ENCODE results near the gene BCKDHA.
A peak's percentile ranks its signal among the peaks of the same experiment; 100 is the strongest.

BCKDHA gene

DNA sequence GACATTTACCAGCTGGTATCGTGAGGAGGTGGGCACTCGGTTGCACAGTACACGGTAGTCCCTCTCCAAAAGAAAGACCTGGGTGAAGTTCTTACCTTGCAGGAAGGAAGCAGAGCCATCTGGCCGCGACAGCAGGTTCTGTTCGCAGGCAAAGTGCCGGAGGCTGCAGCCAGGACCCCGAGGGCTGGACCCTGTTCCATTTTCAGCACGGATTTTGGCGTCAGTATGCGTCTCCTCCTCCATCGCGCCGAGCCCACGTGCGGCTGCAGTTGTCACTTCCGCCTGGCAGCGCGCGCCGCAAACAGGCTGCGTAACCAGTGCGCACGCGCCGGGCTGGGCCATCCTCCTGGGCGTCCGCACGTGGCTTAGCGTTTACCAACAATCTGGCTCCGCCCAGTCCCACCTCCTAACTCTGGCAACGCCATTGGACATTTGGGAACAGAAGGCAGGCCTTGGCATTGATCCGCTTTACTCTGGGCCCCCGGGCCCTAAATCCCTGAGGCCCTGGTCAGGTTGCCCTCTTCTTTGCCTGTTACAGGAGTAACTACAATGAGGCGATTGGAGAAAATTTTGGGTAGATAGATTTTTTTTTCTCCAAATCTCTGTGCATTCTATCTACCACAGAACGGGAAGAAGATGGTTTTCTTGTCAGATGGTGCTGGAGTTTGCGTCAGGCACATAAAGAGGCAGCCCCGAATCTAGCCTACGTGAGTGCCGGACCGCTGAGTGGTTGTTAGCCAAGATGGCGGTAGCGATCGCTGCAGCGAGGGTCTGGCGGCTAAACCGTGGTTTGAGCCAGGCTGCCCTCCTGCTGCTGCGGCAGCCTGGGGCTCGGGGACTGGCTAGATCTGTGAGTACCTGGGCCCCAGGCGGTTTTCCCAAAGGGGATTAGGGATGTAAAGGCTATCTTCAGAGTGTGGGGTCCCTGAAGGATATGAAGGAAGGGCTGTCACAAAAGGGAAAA, at the start of gene BCKDHA, which contains the start of gene EXOSC5:
Gene BCKDHA, plus strand, starts transcription at position 733 of the 964 bp plus-strand sequence. Its CDS starts 10 bp downstream, at position 743.
Gene EXOSC5, minus strand, starts transcription at position 274 of the 964 bp plus-strand sequence. Its CDS starts 31 bp downstream, at position 243.
- DNase-seq = peak; percentile 99

DNA sequence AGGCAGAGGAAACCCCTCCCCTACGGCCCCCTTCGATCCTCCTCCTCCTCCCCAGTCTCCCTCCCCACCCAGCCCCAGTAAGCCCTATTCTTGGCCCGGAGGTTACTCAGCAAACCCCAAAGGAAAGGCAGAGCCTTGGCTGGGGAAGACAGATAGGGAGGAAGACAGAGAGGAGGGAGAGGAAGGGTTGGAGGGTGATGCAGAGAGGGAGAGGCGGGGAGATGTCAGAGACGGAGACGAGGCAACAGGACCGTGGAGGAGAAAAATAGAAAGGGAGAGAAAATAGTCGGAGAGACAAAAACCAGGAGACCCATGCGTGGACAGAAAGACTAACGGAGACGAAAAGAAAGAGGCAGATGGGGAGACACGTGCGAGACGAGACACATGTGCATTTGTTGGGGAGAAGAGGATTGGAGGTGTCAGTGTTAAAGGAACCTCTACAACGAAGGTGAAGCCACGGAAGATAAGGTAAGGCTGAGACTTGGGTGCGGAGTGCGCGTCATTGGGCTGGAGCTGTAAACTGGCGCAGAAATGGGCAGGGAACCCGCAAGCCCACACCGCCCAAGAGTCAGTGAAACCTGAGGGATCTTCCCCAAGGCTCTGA, 46.8 kb upstream of the BCKDHA start:
- DNase-seq = no peak

DNA sequence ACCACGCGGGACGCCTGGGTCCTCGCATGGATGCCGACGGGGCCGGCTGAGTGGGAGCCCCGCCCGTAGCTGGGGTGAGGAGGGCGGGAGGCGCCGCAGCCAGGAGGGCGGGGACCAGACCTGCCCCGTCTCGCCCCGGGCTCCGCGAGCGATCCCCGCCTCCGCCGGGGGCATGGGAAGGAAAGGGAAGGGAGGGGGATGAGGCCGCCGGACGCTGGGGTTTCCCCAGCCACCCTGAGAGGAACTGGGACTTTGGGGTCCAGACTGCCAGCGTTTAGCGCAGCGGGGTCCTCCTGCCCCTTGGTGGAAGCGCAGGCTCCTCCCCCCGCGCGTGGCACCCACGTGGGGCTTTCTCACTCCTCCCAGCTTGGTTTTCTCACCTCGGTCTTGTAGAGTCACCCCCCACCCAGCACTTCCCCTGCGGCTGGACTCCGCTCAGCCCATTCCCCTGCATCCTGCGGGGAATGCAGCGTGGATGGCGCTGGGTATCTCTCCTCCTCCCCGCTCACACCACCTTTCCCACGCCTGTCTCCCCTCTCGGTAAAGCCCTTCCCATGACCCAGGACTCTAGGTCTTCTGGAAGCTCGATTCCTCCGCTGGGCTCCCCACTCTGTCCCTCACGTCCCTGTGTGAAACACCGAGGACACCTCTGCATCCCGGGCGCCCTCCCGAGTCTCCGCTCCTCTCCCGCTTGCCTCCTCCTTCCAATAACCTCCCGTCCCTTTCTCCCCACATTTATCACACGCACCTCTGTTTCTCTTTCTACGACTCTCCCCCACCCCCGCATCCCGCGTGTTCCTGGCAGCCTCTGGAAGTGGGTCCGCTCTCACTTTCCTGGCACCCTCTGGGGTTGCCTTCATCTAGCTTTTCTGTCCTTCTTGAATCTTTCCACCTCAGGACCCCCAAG, 46.0 kb upstream of the BCKDHA start:
- no peak for DNase-seq

DNA sequence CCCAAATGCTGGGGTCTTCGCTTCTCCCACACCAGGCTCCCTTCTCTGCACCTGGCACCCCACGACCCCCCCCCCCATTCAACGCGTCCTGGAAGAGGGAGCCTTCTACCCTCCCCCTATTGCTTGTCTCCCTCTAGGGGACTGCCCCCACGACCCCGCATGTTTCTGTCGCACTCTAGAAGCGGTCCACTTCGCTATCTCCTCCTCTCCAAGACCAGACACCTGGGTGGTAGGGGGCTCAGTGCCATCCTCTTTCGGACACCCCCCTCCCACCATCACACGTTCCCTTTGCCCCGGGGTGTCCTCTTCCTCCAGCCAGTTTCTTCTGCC, 45.4 kb upstream of the BCKDHA start:
- no peak for DNase-seq

DNA sequence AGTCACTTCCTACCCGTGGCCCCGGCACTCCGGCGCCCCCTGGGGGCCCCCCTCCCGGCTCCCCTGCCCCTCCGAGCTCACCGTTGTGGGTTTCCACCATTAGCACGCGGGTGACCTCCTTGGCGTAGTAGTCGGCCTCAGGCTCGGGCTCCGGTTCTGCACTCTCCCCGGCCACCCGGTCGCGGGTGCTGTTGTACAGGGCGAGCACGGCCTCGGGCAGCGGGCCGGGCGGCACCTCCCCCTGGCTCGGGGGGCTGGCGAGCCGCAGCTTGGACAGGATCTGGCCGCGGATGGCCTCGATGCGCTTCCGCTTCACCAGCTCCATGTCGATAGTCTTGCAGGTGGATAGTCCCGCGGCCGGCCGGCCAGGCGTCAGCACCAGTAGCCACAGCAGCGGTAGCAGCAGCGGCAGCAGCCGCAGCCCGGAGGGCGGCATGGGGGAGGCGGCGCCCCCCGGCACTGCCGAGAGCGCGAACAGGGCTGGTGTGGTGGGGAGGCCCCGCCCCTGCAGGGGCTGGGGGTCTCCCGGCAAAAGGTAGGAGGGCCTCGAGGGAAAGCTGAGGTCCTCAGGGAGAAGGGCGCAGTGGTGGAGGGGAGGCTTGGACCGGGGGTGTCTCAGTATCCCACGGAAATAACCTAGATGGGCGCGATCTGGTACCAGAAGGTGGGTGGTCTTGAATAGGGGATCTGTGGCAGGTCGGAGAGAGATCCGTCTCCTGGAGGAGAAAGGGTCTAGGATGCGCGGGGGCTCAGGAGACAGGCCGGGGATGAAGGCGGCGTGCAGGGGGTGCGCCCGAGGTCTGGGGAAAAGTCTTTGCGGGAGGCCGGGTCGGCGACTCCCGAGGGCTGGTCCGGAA, 44.8 kb upstream of the BCKDHA start:
- peak; percentile 22 for DNase-seq

DNA sequence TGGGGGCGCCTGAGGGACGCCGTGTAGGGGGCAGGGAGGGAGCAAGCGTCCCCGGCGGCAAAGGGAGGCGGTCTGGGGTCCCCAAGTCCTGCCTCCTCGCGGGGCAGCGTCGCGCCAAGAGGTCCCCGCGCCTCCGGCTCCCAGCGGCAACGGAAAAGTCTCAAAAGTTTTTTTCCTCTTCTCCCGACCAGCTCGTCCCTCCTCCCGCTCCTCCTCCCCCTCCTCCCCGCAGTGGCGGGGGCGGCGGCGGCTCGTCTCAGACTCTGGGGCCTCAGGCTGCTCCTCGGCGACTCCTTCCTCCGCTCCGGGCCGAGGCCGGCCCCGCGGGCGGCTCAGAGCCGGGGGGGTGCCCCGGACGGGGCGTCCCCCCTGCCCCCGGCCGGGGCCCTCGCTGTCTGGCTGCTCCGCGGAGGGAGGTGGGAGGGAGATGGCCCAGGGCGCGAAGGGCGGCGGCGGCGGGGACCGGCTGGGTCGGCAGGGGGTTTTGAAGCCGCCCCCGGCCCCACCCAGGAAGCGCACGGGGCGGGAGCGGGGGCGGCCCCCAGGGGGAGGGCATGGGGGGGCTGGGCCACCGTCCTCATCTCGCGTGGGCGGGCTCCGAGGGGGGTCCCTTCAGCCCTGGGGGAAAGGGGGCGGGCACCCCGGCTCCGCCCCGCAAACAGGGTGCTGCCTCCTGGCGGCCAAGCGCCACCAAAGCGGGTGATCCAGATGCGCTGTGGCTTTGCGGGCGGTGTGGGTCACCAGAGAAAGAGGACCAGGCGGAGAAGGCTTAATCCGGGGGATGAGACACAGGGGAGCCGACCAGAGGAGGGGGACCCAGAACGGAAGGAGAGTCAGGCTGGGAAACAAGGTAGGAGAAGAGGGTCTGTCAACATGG, 43.9 kb upstream of the BCKDHA start, which contains the start of gene TGFB1:
Gene TGFB1, minus strand, starts transcription at position 457 of the 877 bp plus-strand sequence. CDS start 878 bp downstream, outside the sequence.
- DNase-seq = no peak

DNA sequence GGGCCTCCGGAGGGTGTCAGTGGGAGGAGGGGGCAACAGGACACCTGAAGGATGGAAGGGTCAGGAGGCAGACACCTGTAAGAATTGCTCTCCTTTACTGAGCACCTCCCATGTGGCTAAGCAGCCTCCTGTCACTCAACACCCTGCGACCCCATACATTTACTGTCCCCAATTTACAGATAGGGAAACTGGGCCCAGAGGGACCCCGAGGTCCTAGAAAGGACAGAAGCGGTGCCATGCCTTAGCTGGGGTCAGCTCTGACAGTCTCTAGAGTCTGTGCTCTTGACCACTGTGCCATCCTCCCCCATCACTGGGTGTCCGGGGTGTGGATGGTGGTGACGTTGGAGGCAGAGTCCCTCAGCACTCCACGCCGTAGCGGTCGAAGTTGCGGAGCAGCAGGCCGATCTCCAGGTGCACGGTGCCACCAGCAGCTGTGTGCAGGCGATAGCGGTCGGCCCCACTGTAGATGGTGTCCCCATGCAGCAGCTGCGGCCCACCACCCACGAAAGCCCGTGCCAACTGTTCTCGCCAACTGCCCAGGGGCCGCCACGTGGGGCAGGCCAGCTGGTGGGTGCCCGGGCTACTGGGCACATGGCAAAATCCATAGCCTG, 43.2 kb upstream of the BCKDHA start:
- DNase-seq = no peak

DNA sequence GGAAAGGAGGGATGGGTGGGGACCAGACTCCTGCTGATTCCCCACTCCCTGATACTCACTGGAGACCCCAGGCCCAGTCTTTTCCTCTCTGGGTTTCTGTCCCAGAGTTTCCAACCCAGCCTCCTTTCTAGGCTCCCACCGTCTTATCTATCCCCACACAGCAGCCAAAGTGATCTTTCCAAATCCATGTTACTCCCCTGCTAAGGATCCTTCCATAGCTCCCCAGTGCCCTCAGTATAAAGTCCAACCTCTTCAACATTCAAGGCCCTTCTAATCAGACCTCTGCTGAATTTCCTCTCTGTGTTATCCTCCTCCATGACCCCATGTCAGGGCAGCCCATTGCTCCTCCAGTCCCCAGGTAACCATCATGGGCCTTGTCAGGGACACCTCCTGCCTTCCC, 42.6 kb upstream of the BCKDHA start:
- no peak for DNase-seq

DNA sequence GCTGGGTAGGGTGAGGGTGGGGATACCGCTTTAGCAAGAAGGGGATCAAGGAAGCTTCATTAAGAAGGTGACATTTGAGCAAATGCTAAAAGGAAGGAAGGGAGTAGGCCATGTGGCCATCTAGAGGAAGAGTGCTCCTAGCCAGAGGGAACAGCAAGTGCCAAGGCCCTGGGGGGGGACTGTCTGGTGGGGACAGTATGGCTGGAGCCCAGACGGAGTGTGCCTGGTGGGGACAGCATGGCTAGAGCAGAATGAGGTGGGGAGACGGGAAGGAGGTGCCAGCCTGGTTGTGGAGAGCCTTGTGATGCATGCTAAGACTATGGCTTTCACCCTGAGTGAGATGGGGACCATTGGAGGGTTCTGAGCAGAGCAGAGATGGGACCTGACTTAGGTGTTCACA, 41.8 kb upstream of the BCKDHA start:
- DNase-seq = no peak

DNA sequence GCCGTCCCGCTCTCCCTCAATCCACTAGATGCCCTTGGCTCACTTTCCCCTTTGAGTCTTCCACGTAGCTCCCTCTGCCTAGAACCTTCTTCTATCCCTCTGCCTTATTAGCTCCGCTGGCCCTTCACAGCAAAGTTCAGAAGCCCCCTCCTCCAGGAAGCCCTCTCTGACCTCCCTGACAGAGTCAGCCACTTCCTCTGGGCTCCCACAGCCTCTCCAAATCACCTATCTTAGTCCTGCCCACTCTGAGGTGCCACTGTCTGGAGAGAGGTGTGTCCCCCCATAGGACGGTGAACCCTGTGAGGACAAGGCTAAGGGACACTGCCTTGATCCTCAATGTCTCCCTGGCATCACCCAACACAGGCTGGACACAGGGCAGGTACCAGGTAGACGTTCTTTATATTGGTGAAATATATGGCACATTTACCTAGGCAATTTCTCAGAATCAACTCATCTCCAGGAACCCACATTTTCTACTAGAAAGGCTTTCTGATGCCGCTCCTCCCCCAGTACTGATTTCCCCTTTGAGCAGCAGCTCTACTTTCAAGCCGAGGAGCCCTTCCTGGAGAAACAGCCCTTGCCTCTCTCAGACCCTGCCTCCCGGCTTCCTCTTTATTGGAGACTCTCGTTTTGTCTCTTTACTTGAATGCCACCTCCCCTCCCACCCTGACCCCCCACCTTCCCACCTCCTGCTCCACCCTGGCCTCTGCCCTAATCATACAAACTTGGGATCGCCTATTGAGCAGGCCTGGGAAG, 40.5 kb upstream of the BCKDHA start:
- no peak for DNase-seq

DNA sequence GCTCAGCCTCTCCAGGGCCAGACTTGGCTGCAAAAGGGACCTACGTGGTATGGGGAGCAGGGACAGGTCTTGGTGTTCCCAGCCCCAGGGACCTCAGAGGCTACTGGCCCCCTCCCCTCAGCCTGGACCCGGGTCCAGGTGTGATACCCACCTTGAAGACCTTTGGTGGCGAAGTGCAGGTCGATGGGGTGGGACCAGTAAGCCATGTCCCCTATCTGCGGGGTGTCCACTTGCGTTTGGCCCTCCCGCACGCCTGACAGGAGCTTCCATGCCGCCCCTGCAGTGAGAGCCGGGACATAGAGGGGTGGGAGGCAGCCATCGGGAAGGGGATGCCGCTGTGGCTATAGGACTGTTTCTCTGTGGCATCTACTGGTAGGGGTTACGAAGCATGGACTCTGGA, 39.9 kb upstream of the BCKDHA start:
- DNase-seq = no peak

DNA sequence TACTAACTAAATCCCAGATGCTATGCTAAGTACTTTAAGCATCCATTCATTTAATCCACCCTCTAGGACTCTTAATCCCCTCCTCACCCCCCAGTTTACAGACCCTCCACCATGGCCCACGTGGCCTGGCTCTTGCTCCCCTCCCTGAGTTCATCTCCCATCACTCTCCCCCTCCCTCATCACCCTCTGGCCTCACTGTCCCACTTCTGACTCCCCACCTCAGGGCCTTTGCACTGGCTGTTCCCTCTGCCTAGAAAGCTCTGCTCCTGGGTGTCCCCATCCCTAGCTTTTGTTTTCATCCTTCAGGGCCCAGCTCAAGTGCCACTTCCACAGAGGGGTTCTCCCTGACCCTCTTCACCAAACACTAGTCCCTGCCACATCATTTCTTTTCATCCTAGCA, 37.9 kb upstream of the BCKDHA start:
- DNase-seq = no peak

DNA sequence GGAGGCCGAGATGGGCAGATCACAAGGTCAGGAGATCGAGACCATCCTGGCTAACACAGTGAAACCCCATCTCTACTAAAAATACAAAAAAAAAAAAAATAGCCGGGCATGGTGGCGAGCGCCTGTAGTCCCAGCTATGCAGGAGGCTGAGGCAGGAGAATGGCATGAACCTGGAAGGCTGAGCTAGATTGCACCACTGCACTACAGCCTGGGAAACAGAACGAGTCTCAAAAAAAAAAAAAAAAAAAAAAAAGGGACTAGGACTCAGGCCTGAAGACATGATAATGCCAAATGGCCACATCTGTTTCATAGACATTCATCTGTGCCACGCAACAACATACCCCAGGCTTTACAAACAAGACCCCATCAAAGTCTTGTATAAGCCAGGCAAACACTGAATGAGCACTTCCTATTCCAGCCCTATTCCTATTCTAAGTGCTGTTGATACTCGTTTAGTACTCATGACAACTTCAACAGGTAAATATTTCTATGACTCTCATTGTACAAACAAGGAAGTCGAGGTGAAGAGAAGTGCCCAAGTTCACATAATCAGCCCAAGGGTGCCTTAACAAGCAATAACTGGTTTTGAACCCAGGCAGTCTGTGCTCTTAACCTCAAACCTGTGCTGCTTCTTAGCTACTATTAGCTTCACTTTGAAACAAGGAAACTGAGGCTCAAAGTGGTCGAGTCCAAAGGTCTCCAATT, 35.3 kb upstream of the BCKDHA start:
- no peak for DNase-seq

DNA sequence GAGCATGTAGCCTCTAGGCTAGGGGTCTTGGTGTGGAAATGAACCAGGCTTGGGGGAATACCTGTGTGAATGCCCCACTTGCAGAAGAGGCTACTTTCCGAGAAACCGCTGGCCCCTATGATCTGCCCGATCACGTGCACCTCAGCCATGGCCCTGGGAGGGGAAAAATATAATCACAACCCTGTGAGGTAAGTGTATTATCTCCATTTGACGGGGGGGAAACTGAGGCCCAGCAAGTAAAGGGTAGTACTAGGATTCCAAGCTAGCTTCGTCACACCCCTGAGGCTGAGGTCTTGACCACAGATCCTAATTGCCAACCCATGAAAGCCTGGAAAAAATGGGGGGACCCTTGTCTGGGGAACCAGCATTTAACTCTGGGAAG, 34.3 kb upstream of the BCKDHA start:
- no peak for DNase-seq

DNA sequence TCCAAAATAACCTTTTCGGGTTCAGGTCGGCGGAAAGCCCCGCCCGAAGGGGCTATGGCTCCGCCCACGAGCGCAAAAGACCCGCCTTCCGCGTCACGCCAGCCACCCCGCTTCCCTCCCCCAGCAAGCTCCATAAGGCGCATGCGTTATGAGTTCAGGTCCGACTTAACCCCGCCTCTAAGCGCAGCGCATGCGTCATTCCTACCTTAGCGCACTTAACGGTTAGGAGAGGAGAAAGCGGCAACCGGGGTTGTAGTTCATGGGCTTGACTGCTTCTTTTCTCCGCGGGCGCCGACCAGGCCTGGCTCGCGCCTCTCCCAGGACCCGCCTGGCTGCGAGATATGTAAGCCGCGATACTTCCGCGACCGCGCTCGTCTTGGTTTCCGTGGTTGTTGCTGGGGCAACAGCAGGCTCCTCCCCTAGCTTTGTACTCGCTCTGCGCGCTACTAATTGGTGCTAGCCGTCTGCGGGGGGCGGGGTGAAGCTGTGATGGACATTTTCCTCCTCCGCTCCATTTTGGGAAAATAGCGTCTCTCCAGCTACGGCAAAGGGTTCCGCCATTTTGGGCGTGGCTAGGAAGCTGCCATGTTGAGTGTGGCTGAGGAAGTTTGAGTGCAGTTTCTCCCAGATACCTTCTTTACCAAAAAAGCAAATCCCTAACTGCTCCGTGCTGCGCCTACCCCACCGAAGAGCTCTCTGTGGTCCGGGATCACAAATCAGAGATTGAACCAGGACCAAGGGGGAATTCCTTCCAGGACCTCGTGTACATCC, 33.7 kb upstream of the BCKDHA start, which contains the start of gene B9D2:
Gene B9D2, minus strand, starts transcription at position 397 of the 771 bp plus-strand sequence. CDS start 630 bp downstream, outside the sequence.
- peak; percentile 98 for DNase-seq

DNA sequence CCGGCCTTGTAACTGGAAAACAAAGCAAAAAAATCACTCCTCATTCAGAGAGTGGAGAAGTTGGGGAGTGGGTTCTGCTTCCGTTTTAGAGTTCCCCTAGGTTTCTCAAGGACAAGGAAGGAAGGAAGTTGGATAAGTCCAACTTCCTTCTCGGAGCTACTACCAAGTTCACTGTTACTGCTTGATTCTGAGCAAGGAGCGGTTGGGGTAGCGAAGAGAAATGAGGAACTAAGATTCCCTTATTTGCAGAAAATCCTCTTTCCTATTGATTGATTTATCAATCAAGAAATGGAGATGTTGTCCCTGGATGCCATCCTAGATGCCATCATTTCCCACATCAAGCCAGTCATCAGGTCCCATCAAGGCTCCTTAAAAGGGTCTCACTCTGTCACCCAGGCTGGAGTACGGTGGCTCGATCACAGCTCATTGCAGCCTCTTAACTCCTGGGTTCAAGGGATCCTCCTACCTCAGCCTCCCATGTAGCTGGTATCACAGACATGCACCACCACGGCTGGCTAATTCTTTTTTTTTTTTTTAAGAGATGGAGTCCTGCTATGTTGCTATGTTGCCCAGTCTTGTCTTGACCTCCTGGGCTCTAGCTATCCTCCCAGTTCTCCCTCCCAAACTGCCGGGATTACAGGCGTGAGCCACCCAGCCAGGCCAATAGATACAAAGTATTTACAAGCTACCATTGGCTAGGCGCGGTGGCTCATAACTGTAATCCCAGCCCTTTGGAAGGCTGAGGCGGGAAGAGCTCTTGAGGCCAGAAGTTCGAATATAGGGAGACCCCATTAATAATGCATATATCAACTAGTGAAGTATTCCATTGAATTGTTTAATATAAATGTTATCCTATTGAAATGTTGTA, 32.9 kb upstream of the BCKDHA start:
- DNase-seq = no peak

DNA sequence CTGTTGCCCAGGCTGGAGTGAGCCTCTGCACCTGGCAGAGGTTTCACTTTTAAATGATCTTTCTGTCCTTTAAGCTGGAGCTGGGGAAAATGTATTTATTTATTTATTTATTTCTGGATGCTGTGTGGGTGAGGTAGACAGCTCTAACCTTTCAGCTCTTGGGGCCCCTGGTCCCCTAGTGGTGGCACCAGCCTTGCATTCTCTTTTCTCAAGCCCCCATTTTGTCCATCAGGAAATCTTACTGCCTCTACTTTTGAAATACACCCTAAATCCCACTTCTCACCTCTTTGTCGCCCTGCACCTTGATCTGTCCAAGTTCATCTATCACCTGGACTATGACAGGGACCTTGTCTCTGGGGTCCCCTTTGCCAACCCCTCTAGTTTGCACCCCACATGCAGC, 31.5 kb upstream of the BCKDHA start:
- no peak for DNase-seq

Data from NCI-H2171 treated with DMSO at 0.1 percent for 48 hours (cell line).